ENCODE results near the gene AAK1.
A peak's percentile ranks its signal among the peaks of the same experiment; 100 is the strongest.

AAK1 gene

DNA sequence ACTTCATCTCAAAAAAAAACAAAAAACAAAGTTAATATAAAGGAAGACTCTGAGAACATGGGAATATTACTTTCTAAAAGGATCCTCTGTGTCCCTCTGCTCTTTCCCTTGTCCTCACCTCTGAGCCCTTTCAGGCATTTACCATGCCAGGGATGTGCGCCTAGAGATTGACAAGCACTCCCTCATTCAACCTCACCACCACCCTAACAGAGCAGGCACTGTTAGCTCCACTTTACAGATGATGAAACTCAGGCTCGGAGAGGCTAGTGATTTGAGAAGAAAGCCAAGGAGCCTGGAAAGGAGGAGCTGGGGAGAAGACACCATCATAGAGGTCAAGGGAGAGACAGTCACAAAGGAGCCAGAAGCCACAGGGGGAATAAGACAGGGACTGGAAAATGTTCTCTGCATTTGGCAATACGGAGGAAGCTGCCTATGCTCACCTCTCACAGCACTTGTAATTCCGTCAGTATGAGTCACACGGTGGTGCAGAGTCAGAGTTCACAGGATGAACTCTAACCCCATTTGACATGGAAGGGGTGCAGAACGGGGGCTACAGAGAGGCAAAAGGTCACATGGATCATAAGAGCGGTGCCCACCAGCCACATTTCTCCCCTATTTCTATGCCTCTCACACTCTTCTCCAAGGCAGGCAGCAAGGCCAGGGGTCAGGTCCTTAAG is 104.5 kb downstream of the AAK1 start:
- DNase-seq (ENCODE audit: low read depth), result peak; percentile 58

GRCh38 chr2:69538249-69538648 is 105.3 kb downstream of the AAK1 start:
- no peak for DNase-seq (ENCODE audit: low read depth)

DNA sequence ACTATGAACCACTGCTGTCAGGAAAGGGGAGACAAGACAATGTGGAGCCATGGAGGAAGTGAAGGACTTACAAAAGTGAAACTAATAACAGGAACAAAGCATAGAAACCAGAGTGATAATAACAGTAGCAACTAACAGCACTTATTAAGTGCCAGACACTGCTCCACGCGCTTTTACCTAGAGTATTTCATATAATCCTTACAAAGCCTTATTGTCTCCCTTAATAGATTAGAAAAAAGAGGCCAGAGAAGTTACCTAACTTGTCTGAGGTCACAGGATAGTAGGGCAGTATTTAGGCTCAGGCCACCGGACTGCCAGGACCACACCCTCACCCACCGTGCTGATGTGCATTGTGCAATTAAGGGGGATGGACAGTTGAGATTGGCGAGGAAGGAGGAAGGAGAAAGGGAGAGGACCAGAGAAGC is 107.7 kb downstream of the AAK1 start:
- no peak for DNase-seq (ENCODE audit: low read depth)

GRCh38 chr2:69531186-69531585 is 112.4 kb downstream of the AAK1 start:
- no peak for DNase-seq (ENCODE audit: low read depth)

DNA sequence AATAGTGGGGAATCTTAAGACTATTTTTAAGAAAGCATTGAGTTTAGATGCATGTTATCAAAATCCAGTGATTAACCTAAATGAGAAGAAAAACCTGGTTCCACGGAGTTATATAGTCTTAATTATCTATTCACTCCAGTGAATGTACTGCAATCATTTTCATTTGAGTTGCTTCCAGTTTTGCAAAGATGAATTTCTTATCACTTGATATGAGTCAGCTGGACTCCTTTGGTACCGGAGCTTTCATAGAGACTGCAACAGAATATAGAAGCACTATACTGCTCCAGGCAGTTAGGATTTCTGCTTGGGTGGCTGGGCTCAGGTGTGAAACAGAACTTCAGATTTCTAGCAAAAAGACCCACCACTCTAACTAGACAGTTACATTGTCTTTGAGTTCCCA is 114.1 kb downstream of the AAK1 start:
- DNase-seq (ENCODE audit: low read depth), result no peak

DNA sequence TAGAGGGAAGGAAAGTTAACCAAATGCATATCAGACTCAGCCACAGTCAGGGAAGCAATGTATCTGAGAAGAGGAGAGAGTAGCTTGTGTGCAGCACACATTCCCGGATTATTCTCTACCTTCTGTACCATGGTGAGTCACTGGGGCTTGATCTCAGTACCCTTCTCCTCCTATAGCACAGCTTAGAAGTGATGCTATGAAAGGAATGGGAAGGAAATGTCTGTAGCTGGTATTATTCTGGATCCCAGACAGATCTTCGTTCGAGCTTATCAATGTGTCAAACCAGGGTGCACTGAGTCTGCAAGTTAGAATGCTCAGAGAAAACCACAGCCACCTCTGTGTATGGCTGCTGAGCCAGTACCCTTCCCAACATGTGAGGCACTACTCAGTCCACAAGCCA is 118.3 kb downstream of the AAK1 start:
- DNase-seq (ENCODE audit: low read depth), result no peak

GRCh38 chr2:69524799-69525198 is 118.7 kb downstream of the AAK1 start:
- DNase-seq (ENCODE audit: low read depth), result no peak

- DNase-seq (ENCODE audit: low read depth), result no peak
These were observed 121.8 kb downstream of the AAK1 start for GRCh38 chr2:69521747-69522146.

DNA sequence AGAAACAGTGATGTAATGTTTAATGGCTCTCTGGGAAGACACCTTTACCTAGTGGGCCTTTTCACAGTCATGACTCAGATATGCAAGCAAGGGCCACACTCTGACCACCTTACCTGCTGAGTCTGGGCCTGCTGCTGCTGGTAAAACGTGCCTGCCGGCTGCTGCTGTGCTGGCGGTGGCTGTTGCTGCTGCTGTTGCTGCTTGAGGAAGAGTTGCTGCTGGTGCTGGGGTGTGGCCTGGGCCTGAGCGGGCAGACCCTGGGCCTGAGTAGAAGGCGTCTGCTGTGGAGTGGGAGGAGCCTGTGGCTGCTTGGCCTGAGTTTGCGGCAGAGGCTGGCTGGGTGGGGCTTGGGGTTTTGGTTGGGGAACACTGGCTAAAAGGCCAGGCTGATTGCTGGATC is 124.7 kb downstream of the AAK1 start:
- DNase-seq (ENCODE audit: low read depth), result no peak

DNA sequence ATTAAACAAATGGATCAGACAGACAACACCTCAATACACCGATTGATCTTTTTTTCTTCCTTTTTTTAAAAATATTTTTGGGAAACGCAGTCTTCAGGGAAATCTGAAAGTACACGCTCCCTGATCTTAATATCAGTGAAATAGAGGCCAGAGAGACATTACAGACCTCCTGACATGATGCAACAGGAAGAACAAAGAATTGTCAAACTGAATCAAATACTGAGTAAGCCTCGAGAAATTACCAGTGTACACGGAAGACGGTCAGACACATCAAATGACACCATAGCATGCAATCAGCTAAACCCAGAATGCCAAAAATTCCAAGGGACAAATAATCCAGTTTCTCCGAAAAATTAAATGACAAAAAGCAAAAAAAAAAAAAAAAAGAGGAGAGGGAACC is 126.1 kb downstream of the AAK1 start:
- no peak for DNase-seq (ENCODE audit: low read depth)

- DNase-seq (ENCODE audit: low read depth), result peak; percentile 13
These were observed 128.7 kb downstream of the AAK1 start for GRCh38 chr2:69514819-69515218.

- peak; percentile 43 for DNase-seq (ENCODE audit: low read depth)
These were observed 129.1 kb downstream of the AAK1 start for GRCh38 chr2:69514406-69514805.

DNA sequence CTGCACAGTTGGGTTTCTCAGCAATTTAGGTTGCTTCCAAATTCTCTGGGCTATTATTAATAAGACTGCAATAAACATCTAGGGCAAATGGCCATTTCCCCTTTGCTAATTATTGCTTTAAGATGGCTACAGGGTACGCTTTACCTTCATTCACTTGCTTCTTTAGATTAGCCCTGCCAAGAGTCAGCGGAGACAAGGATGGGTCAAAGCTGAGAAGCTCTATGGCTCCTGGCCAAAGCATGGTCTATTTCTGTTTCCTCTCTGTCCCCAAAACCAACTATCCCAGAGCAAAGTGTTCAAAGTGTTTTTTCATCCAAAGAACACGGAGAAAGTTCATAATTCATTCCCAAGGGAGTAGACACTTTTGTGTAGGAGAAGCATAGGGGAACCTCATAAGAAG is 131.1 kb downstream of the AAK1 start:
- no peak for DNase-seq (ENCODE audit: low read depth)

- DNase-seq (ENCODE audit: low read depth), result no peak
These were observed 133.3 kb downstream of the AAK1 start for GRCh38 chr2:69510204-69510603.

- no peak for DNase-seq (ENCODE audit: low read depth)
These were observed 133.8 kb downstream of the AAK1 start for GRCh38 chr2:69509750-69510140.

DNA sequence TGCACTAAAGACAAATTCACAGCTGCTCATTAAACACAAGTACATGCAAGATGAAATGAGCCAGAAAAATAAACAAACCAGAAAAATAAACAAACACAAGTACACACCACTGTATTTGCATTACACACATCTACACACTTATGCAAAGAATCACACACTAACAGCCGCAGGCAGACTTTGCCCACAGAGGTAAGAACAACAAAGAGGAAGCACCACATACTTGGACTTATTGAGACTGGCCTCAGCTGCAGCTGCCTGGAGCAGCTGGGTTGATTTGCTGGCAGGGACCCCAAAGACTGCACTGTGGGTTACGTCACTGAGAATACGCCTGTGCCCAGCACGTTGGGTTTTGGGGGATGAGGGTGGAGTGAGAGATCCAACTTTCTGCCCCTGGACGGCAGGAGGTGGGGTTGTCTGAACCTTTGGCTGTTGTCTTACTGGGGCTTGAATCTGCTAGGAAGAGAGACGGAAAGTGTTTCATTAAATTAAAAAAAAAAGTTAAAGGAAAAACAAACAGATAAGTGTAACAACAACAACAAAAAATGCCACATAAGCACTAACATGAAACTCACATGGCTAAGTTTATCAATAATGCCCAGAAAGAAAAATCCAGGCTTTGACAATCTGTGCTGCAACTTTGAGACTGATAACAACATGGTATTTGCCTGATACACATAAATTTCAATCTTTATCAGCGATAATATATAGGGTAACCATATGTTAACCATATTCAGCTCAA is 134.4 kb downstream of the AAK1 start:
- DNase-seq (ENCODE audit: low read depth), result no peak

DNA sequence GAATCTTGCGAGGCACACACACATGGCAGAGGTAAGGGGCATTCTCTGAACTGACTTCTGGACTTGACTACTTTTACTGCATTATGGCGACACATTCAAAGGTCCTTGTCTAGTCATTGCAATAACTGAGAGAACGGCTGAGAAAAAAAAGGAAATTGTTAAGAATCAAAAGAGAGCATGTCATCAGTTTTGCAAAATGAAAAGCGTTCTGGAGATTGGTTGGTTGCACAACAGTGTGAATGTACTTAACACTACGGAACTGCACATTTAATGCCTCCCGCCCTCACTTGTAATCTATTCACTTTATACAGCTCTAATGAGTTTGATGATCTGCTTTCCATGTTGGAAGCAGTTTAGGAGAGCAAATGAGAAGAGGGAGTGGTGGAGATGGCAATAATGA is 137.8 kb downstream of the AAK1 start:
- DNase-seq (ENCODE audit: low read depth), result no peak

GRCh38 chr2:69501301-69501700 is 142.2 kb downstream of the AAK1 start:
- DNase-seq (ENCODE audit: low read depth), result no peak

DNA sequence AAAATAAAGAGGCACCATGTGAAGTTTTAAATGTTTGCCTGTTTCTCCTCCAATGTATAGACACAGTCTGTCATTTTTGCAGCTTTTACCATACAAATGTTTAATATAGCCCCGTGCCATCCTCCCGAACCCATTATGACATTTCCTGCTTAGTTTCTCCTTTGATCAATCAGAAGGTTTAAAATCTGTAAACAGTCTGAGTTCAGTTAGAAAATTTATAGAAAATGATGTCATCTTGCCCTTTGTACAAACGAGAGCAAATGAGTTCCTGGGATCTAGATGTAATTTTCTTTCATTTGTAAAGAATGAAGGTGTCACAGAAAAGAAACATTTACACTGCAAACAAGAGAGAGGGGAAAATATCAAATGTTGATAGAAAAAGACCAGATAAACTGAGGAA is 143.6 kb downstream of the AAK1 start:
- DNase-seq (ENCODE audit: low read depth), result no peak

- DNase-seq (ENCODE audit: low read depth), result no peak
These were observed 144.3 kb downstream of the AAK1 start for GRCh38 chr2:69499242-69499641.

- no peak for DNase-seq (ENCODE audit: low read depth)
These were observed 147.7 kb downstream of the AAK1 start for GRCh38 chr2:69495861-69496260.

DNA sequence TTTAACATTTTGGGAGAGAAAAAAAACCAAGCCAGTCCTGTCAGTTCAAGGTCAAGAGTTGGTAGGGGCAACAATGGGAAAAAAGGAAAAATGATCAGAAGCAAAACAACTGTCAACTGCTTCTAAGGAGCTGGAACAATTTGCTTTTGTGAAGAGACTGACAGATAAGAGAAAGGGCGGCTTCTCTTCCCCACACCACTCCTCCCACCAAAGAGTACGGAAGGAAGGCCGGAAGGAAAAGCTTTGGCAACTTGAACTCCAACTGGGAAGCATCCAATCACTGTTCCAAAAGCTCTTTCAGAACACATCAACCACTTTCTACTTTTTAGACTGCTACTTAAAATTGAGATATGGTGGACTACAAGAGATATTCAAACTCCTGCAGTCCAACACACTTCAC is 148.5 kb downstream of the AAK1 start:
- DNase-seq (ENCODE audit: low read depth), result no peak

- DNase-seq (ENCODE audit: low read depth), result no peak
These were observed 149.4 kb downstream of the AAK1 start for GRCh38 chr2:69494126-69494525.

- no peak for DNase-seq (ENCODE audit: low read depth)
These were observed 150.3 kb downstream of the AAK1 start for GRCh38 chr2:69493268-69493667.
